ENCODE data around the gene ALK.

Gene ALK

GRCh38 chr2:29640360-29640759, 281.0 kb downstream of the ALK start:
- DNase-seq, result no peak

- no peak for DNase-seq
These were observed 282.7 kb downstream of the ALK start for GRCh38 chr2:29638641-29639040.

GRCh38 chr2:29634916-29635315, 286.5 kb downstream of the ALK start:
- DNase-seq, result no peak

GRCh38 chr2:29632018-29632417, 289.4 kb downstream of the ALK start:
- DNase-seq, result no peak

GRCh38 chr2:29629495-29629894, 291.9 kb downstream of the ALK start:
- DNase-seq, result no peak

GRCh38 chr2:29628862-29629261, 292.5 kb downstream of the ALK start:
- DNase-seq, result no peak

GRCh38 chr2:29628108-29628745, 293.2 kb downstream of the ALK start:
- no peak for DNase-seq

- DNase-seq, result no peak
These were observed 294.1 kb downstream of the ALK start for GRCh38 chr2:29627279-29627711.

GRCh38 chr2:29620890-29621289, 300.5 kb downstream of the ALK start:
- DNase-seq, result no peak

GRCh38 chr2:29619689-29620088, 301.7 kb downstream of the ALK start:
- DNase-seq, result no peak

- no peak for DNase-seq
These were observed 303.4 kb downstream of the ALK start for GRCh38 chr2:29618024-29618423.

GRCh38 chr2:29617351-29617750, 304.0 kb downstream of the ALK start:
- DNase-seq, result no peak

- no peak for DNase-seq
These were observed 304.8 kb downstream of the ALK start for GRCh38 chr2:29616569-29616968.

- DNase-seq, result no peak
These were observed 305.5 kb downstream of the ALK start for GRCh38 chr2:29615841-29616240.

GRCh38 chr2:29615183-29615582, 306.2 kb downstream of the ALK start:
- no peak for DNase-seq

- no peak for DNase-seq
These were observed 307.0 kb downstream of the ALK start for GRCh38 chr2:29614295-29614830.

- no peak for DNase-seq
These were observed 307.6 kb downstream of the ALK start for GRCh38 chr2:29613792-29614266.

GRCh38 chr2:29613067-29613466, 308.3 kb downstream of the ALK start:
- no peak for DNase-seq

- DNase-seq, result no peak
These were observed 308.8 kb downstream of the ALK start for GRCh38 chr2:29612568-29612967.

- DNase-seq, result no peak
These were observed 309.5 kb downstream of the ALK start for GRCh38 chr2:29611850-29612249.

GRCh38 chr2:29611261-29611660, 310.1 kb downstream of the ALK start:
- DNase-seq, result no peak

- no peak for DNase-seq
These were observed 310.8 kb downstream of the ALK start for GRCh38 chr2:29610569-29610968.

GRCh38 chr2:29607038-29607420, 314.4 kb downstream of the ALK start:
- no peak for DNase-seq

- no peak for DNase-seq
These were observed 315.0 kb downstream of the ALK start for GRCh38 chr2:29606104-29607037.
